GM19351 (cell line): Measurements from ENCODE around the gene TMC4.

Experiments
- ATAC-seq: cut with Tn5 transposase; IDR thresholded peaks from one replicate; pipeline ENCODE4 v1.9.1; 2021; ENCODE audit warnings: mild to moderate bottlenecking, moderate library complexity; ENCODE audit not compliant: unreplicated experiment

TMC4 gene

DNA sequence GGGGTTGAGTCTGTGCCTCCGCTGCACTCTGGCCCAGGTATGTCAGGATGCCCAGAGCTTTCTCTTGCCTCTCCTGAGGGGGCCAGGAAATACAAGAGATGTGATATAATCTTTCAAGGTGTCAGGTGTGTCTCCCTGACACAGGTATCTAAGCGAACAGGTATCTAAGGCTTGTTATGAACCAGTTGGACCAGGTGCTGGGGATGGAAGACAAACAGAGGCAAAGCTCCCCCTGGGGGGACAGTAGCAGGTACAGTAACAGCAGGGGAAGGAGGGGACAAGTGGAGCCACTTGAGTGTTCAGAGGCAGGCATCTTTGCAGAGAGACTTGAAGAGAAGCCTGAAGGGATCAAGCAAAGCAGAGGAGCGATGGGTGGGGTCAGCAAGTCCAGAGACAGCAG lies 16.0 kb downstream of the TMC4 start:
- ATAC-seq = no peak

DNA sequence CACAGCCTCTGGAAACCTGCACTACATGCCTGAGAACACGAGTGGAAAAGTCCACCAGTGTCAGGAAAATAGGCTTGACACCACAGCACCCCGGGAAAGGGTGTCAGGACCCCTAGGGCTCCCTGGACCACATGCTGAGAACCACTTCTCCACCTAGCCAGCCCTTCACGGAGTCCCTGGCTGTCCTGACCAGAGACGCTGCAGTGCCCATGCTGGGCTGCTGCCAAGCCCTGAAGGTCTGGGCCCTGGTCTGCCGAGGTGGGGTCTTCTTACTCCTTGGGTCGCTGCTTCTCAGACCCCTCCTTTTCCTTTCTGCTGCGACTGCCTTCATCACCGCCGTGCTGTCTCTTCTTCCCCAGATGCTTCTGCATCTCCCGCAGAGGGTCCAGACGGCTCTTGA lies 16.5 kb downstream of the TMC4 start:
- ATAC-seq = no peak

DNA sequence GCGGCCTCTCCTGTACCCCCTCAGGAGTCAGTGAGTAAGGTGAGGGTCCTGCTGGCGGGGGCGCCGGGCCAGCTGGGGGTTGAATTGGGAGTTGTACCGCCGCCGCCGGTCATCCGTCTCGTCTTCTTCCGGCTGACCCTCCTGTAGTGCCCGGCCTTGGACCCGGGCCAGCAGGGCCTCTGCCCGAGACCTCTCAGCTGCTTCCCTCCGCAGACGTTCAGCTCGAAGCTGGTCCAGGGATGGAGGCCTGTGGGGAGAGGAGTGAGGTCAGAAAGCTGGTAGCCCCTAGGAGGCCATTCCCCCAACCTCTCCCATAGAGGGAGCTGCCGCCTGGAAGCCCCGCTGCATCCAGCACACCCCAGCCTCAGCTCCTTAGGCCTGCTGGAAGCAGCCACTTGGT lies 17.3 kb downstream of the TMC4 start:
- ATAC-seq = no peak

DNA sequence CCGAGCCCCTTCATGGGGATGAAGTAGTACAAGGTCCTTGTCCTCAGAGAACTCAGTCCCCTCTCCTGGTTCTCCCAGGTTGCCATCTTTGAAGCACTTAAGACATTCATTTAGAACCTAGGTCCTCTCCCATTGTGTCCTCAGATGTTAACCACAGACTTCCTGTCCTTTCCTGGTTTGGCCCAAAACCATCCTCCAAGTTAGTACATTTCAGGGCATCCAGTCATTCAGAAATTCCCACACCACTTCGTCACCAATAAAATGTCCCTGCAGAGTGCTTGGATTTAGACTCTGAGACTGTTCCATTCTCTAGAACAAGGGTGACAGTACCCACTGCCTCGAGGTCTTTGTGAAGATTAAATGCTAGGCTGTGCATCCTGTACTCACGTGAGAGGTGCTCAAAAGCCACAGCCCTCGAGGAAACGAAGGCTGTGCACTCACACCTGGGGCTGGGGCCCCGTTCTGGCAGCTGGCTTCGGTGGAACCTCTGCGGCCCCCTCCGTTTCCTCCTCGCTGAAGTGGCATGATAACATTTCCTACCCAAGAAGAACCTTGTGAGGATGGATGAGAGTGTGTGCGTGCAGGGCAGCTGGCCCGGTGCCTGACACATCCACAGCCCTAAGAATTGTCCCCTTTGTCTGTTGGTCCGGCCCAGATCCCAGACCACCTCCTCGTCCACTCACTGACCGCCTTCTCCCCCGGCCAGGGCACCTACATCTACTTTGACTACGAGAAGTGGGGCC lies 18.2 kb downstream of the TMC4 start:
- ATAC-seq = no peak

DNA sequence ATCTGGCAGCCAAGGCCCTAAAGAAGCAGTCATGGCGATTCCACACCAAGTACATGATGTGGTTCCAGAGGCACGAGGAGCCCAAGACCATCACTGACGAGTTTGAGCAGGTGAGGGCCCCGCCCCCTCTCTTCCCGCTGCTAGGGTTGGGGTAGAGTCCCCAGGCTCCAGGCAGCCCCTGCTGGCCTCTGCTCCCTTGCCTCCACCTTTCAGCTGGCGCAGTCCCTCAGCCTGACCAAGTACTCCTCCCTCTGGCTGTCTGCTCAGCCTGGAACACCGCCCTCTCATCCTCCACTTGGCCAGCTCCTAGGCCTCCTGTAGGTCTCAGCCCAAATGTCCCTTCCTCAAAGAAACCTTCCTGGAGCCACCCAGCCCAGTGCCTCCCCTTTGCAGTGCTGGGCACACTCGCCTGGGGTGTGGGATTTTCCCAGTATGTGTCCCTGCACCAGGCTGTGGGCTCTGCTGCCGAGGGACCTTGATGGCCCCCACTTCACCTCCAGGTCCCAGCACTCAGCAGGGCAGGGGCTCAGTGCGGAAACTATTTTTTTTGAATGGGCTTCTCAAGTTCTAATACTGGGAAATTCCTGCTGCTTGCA lies 19.1 kb downstream of the TMC4 start:
- ATAC-seq = no peak

DNA sequence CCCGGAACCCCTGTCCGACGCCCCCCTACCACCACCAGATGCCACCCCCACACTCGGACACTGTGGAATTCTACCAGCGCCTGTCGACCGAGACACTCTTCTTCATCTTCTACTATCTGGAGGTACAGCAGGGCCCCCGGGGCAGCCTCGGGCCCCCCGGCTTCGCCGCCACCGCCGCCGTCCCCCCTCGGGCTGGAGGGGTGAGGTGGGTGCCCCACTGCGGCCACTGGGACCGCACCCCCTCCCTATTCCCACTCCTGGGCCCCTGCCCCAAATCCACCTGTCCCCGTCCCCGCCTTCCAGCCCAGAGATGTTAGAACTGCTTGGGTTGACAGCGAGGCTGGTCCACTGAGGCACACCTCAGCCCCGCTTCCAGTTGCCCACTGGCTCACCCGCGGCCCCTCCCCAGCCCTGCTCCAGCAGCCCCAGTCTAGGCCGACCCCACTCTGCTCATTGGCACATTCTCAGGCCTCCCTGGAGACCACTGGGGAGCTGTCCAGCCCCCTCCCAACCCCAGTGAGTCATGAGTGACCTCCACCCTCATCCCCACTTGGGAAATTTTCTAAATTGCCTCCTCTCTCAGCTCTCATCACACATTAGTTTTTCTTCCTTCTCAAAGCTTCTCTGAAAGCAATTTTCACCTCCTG lies 20.0 kb downstream of the TMC4 start:
- ATAC-seq = no peak

DNA sequence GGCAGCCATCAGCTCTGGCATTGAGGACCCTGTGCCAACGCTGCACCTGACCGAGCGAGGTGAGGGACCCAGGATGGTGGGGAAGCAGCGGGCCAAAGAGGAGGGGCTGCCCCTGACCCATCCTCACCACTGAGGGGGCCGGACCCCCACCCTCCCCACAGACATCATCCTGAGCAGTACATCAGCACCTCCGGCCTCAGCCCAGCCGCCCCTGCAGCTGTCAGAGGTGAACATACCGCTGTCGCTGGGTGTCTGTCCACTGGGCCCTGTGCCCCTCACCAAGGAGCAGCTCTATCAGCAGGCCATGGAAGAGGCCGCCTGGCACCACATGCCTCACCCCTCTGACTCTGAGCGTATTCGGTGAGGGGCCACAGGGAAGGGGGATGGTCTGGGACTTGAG lies 20.7 kb downstream of the TMC4 start:
- no peak for ATAC-seq

DNA sequence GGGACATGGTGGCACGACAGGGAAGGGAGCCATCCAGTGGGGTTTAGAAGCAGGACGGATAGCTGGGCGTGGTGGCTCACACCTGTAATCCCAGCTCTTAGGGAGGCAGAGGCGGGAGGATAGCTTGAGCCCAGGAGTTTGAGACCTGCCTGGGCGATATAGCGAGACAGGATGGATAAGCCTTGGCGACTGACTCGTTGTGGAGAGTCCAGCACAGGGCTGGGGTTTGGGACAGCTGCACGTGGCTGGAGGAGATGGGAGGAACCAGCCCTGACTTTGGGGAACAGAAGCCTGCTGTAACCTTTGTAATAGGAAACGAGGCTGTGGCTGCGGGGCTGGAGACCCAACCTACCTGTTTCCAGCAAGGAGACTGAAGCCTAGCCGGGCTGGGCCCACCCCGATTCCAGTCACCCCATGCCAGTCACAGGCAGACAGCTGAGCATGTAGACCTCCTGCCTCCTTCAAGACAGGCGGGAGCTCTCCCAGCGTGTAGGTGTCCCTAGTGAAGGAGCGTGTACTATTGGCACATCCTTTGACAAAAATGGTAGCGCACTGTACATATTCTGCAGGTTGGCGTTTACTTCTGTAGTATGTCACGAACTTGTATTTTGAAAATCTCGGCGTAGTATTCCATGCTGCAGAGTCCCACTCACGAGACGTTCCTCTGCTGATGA lies 21.5 kb downstream of the TMC4 start:
- ATAC-seq = no peak

DNA sequence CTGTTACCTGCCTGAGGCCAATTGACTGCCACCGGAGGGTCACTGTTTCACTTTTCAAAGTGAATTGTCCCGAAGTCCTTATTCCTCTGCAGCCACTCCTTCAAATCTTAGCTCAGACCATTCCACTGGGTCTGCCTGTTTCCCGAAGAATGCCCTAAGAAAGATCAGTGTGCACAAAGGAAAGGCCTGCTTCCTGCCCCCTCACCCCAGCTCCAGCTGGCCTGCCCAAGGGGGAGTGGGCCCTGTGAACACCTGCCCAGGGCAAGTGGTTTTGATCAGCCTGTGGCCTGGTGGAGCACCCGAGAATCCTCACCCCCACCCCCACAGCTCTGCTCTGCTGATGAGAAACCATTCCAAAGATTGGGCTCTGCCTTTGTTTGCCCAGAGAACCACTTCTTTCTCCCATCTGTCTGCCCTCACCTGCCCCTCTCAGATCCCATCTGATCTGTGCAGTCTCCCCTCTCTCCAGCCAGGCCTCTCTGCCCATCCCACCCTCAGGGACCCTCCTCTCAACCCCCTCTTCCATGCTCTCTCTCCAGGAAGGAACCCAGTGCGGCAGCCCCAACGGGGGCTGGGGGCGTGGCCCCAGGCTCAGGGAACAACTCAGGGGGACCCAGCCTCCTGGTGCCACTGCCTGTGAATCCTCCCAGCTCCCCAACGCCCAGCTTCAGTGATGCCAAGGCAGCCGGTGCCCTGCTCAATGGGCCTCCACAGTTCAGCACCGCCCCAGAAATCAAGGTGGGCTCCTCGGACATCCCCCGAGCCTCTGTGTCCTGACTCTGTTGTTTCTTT lies 23.7 kb downstream of the TMC4 start:
- no peak for ATAC-seq

DNA sequence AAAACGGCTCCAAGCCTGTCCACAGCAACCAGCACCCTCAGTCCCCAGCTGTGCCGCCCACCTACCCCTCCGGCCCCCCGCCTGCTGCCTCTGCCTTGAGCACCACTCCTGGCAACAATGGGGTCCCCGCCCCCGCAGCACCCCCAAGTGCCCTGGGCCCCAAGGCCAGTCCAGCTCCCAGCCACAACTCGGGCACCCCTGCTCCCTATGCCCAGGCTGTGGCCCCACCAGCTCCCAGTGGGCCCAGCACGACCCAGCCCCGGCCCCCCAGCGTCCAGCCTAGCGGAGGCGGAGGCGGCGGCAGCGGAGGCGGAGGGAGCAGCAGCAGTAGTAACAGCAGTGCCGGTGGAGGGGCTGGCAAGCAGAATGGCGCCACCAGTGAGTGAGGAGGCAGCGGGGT lies 24.8 kb downstream of the TMC4 start:
- no peak for ATAC-seq

DNA sequence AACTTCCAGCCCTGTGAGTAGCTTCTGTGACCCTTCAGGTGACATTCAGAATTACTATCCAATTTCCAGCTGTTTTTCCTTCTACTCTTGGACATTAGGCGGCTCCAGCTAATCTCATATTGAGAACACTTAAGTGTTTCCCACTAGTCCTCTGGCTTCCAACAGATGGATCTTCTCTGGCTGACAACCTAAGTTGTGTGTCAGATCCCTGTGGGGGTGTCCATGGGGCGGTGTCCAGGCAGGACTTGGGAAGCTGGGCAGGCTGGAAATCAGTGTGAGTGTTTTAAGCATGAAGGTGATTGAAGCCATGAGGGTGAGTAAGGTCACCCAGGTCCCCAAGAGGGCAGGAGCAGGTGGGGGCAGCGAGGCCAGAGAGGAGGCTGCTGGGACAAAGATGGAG lies 25.3 kb downstream of the TMC4 start:
- no peak for ATAC-seq

DNA sequence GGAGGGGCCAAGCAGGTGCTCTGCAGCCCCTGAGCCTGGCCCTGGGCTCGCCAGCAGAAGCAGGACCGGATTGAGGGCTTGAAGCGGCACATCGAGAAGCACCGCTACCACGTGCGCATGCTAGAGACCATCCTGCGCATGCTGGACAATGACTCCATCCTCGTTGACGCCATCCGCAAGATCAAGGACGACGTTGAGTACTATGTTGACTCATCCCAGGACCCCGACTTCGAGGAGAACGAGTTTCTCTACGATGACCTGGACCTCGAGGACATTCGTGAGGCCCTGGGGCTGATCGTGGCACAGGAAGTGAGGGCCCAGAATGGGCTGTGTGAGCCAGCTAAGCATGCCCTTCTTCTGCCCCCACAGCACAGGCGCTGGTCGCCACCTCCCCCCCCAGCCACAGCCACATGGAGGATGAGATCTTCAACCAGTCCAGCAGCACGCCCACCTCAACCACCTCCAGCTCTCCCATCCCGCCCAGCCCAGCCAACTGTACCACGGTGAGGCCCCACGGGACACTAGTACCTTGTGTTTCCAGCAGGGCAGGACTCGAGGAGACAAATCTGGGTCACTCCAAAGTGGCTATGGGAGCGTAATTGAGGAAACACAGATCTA lies 27.3 kb downstream of the TMC4 start:
- ATAC-seq = no peak

DNA sequence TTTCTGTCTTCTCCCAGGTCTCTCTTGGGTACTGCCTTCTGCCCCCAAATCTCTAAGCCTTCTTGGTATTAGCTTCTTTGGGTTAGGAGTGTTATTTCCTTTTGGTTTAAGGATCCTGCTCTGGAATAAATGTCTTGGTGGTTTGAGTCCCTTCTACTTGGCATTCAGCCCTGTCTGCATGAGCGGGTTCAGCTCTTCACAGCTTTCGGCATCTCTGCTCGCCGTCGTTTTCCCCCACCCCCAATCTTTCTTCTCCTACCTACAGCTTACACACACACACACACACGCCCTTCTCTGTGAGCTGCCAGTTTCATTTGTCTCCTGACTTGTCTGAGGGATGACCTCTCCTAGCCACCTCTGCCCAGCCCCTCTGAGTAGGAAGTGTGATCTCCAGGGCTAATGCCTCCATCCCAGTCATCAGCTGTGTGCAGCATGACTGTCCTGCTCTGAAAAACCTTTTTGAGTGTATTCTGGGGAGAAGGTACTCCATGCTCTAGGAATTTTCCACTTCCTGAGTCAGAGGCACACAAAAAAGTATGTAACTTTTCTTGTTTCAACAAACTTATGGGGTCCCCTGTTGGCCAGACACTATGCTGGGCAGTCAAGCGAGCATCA lies 30.7 kb downstream of the TMC4 start:
- ATAC-seq = no peak

DNA sequence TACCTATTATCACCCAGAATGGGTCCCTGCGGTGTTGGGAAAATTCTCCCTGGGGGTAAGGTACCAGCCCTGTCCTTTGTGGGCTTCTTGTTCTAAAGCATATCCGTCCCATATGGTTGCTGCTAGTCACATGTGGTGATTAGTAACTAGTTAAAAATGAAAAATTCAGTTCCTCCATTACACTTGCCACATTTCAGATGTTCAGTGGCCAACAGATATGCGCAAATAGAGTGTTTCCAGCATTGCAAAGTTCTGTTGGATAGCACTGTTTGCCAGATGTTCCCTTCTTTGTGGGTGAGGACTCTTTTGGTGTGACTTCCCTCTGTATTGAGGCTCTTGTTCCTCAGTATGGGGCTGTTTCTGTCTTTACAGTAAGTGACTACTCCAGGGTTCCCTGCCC lies 31.6 kb downstream of the TMC4 start:
- ATAC-seq = no peak

DNA sequence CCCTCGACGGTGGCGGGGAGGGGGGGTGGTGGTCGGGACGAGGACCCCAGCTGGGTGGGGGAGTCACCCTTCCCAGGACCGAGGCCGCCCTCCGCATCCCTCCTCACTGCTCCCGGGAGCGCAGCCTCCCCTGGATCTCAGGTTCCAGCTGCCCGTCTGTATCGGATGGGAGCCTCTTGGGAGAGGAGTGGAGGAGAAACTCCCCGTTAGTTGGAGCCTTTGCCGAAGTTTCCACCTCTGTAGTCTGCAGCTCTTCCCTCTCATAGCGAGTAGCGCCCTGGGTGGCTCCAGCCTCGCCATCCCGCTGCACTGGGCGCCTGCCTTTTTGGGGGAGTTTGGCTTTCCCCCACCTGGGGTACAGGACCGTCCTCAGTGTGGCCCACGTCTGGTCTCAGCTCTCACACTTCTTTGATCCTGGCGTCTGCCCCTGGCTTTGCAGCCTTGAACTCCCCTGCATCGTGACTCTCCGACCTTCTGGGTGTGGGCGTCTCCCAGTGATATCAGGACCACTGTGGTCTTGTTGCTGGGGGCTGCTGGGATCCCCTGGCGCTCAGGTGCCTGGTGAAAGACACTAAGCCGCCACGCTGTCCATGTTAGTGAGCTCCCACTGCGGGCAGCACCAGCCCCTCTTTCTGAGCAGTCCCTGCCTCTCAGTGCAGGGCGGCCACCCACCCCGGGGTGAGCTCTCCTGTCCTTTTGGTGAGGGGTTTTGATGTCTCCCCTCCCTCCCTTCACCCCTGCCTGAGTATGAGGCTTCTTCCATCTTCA lies 34.3 kb downstream of the TMC4 start:
- ATAC-seq = no peak

DNA sequence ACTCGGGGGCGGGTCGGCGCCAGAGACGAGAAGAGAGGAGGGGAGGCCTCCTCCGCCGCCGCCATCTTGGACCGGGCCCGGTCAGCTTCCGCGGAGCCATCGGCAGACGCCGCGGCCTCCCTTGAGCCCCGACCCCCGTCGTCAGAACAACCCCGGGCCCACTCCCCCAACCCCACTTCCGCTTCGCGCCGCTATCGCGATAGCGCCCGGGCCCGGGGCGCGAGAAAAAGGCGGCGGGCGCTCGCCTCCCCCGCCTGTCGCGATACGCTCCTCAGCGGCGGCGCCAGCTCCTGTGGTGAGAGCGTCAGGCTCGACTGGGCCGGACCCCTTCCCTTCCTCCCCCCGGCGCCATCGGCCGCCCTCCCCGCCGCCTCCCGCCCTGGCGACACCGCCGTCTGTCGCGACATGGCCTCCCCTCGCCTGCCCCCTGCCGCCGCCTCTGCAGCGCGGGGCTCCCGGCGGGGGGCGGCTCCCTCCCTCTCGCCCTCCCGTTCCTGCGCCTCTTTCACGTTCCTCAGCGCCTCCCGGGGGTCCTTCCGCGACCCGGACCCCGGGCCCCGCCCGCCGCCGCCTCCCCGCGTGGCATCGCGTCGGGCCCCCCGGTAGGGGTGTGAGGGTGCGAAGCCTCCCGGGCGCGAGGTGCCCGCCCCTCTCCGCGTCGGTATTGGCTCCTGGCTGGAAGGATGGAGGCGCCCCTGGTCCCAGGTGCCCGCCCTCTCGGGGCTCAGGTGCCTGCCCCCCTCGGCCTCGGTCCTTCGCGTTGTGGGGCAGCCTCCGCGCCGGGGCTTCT lies 35.1 kb downstream of the TMC4 start, which contains the start of gene CNOT3:
Gene CNOT3 (plus strand): TSS at position 64 of the 790 bp plus-strand sequence. CDS start 5,217 bp downstream, outside the sequence.
- ATAC-seq = no peak

DNA sequence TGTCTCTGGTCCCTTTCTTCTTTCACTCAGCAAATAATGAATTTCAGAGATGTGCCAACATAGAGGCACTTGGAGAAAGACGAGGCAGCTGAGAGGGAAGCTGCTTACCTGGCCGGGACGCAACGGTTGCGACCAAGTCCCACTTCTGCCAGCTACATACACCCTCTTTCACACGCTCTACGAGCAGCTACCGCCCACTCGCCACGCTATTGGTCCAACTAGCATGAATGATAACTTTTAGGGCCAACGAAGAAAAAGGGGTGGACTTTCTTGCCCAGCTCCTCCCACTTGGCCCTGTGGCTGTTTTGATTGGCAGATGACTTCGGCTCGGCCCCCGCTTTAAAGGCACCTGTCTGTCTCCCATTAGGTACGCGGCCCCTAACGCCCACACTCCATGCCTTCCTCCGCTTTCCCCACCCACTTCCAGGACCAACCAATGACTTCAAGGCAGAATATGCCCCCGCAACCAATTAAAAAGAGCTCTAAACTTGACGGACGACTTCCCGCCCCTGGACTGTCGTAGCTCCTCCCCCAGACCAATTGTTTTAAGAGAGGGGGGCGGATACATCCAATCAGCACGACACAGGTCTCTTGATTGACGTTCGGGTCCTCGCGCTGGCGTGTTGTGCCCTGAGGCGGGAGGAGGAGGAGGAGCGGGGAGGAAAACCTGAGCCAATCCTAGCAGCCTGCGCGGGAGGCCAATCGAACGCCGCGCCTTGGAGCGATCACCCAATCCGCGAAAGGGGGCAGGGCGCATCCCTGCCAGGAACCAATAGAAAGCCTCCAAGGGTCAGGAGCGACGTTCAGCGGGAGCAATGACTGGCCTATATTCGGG lies 35.9 kb downstream of the TMC4 start:
- ATAC-seq = peak; percentile 73
